Tibial artery (tissue), 4 donors: ENCODE data around the gene MPI.
"Not testable (repeated sequence)": the region's sequence is repeated elsewhere in the genome, so short reads cannot be mapped to it uniquely, and the experiment has no call there.

ENCODE experiments used
- DNase-seq, 2 donors: peaks; one replicate each; pipeline ENCODE4 v3.0.0-alpha.2; 2019
- H3K27ac ChIP-seq, 2 donors: fragments of 200-600 bp; sonication (generic) in 1 of 2; 1 replicate in 1 of 2; 2 replicates in 1 of 2; pipeline ENCODE4 v1.5.1; 2018 to 2019; ENCODE audit warnings: mild to moderate bottlenecking in 1 of 2
- H3K27me3 ChIP-seq, 2 donors: fragments of 200-600 bp; sonication (generic) in 1 of 2; one replicate each; pipeline versions ENCODE4 v1.5.1 to v1.6.0; 2016 to 2019
- H3K36me3 ChIP-seq, 3 donors: fragments of 200-600 bp; sonication (generic) in 2 of 3; one replicate each; pipeline ENCODE4 v1.5.1; 2016 to 2019; ENCODE audit warnings: mild to moderate bottlenecking in 2 of 3
- H3K4me1 ChIP-seq, 4 donors: fragments of 200-600 bp; sonication (generic) in 2 of 4; 1 replicate in 3 of 4; 2 replicates in 1 of 4; pipeline ENCODE4 v1.5.1; 2016 to 2019
- H3K4me3 ChIP-seq, 2 donors: fragments of 200-600 bp; sonication (generic) in 1 of 2; 1 replicate in 1 of 2; 2 replicates in 1 of 2; pipeline ENCODE4 v1.5.1; 2018 to 2019; ENCODE audit warnings: mild to moderate bottlenecking in 2 of 2
- H3K9me3 ChIP-seq, 3 donors: fragments of 200-600 bp; sonication (generic) in 1 of 3; one replicate each; pipeline ENCODE4 v1.5.1; 2016 to 2019
- intact Hi-C: fragments of 100-400 bp; cut with DNase I; formaldehyde crosslinking; loops from one replicate; pipeline ENCODE4 v1.15.0; 2023; ENCODE audit warnings: low total_unique reads
- TF ChIP-seq, protein P1 (sequence below), 2 experiments: fragments of 200-600 bp in 1 of 2; fragments of 450-650 bp in 1 of 2; IDR thresholded peaks; one replicate each; pipeline ENCODE4 v1.5.1; 2017 to 2019; ENCODE audit warnings: antibody characterized with exemption in 2 of 2, mild to moderate bottlenecking in 1 of 2, moderate library complexity in 1 of 2

Gene MPI

DNA sequence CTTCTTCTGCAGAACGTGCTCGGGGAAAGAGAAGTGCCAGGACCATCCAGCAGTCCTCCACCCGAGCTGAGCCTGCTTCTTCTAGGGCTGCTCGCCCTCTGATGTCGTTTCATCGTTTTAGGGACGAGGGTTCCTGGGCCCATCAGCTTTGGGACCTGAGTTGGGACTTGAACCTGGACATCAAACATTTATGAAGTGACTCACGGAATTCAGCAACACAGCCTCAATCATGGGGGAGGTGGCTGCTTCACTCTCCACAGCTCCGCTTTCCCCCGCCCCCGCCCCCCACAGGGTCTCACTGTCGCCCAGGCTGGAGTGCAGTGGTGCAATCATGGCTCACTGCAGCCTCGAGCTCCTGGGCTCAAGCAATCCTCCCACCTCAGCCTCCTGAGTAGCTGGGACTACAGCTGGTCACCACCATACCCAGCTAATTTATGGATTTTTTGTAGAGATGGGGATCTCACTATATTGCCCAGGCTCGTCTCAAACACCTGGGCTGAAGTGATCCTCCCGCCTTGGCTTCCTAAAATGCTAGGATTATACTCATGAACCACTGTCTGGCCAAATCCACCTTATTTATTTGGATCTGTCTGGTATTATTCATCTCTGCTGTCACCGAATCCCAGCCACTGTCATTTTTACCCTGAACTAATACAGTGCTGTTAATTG, 16.0 kb upstream of the MPI start:
- TF ChIP-seq, protein P1, sequence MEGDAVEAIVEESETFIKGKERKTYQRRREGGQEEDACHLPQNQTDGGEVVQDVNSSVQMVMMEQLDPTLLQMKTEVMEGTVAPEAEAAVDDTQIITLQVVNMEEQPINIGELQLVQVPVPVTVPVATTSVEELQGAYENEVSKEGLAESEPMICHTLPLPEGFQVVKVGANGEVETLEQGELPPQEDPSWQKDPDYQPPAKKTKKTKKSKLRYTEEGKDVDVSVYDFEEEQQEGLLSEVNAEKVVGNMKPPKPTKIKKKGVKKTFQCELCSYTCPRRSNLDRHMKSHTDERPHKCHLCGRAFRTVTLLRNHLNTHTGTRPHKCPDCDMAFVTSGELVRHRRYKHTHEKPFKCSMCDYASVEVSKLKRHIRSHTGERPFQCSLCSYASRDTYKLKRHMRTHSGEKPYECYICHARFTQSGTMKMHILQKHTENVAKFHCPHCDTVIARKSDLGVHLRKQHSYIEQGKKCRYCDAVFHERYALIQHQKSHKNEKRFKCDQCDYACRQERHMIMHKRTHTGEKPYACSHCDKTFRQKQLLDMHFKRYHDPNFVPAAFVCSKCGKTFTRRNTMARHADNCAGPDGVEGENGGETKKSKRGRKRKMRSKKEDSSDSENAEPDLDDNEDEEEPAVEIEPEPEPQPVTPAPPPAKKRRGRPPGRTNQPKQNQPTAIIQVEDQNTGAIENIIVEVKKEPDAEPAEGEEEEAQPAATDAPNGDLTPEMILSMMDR (IDR thresholded peaks at IDR 0.05): no peak
- Histone ChIP-seq H3K36me3 (no peaks in the 10 kb centered on the region), H3K27ac (peak overlapping the region; percentile 78 to 89), H3K27me3 (no peaks in the 10 kb centered on the region), H3K4me1 (peaks cover 7 to 41% (median 32%) of the 10 kb centered on the region in 4 donors), H3K9me3 (no peaks in the 10 kb centered on the region), H3K4me3 (peak overlapping the region; percentile 61)
- no peak for DNase-seq
- intact Hi-C loops: no loop called here

DNA sequence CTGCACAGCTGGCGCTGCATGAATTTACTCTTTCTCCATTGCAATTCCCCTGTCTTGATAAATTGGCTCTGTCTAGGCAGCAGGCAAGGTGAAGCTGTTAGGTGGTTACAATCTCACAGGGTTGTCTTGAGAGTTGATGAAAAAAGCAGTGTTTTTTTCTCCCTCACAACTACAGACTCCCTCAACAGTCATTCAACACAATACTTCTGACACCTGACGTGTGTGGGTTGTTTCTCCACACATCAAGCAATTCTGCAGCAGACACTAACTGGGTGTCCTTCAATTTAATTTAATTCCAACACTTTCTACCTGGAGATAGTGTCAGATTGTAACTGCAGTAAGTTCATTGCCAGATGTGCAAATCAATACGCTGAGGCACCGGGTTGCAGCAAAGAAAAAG, 11.6 kb upstream of the MPI start:
- intact Hi-C loops: no loop called here

DNA sequence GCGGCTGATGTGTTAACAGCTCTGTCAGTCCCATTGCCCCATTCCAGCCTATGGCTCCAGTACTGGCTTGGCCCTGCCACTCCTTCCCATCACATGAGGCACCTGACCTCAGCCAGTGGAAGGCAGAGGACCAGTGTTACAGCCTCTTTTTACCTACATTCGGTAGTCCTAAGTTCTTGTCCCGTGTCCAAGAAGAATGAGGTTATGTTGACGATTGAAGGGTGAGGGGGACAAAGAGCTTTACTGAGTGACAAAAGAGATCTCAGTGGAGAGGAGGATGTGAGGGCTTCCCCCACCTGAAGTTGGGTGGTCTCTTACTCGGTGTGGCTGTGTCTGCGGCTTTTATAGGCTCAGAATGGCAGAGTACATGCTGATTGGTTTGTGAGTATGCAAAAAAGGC, 7.3 kb upstream of the MPI start:
- H3K36me3 ChIP-seq: no peaks in the 10 kb centered on the region
- H3K4me3 ChIP-seq: no peak overlapping the region
- H3K27me3 ChIP-seq: no peaks in the 10 kb centered on the region
- no peaks in the 10 kb centered on the region for H3K9me3 ChIP-seq
- no peaks in the 10 kb centered on the region for H3K4me1 ChIP-seq
- no peak overlapping the region for H3K27ac ChIP-seq
- no peak for DNase-seq
- TF ChIP-seq, protein P1 (IDR thresholded peaks at IDR 0.05): no peak
- intact Hi-C loops: no loop called here

More for the DNA sequence above, 11.6 kb upstream of the MPI start:
- TF ChIP-seq, protein P1 (IDR thresholded peaks at IDR 0.05): no peak
- Histone ChIP-seq H3K27ac (no peak overlapping the region), H3K9me3 (no peaks in the 10 kb centered on the region), H3K27me3 (no peaks in the 10 kb centered on the region), H3K4me3 (no peak overlapping the region), H3K36me3 (no peaks in the 10 kb centered on the region), H3K4me1 (peaks cover 0 to 5% (median 0%) of the 10 kb centered on the region in 4 donors)
- DNase-seq: no peak

DNA sequence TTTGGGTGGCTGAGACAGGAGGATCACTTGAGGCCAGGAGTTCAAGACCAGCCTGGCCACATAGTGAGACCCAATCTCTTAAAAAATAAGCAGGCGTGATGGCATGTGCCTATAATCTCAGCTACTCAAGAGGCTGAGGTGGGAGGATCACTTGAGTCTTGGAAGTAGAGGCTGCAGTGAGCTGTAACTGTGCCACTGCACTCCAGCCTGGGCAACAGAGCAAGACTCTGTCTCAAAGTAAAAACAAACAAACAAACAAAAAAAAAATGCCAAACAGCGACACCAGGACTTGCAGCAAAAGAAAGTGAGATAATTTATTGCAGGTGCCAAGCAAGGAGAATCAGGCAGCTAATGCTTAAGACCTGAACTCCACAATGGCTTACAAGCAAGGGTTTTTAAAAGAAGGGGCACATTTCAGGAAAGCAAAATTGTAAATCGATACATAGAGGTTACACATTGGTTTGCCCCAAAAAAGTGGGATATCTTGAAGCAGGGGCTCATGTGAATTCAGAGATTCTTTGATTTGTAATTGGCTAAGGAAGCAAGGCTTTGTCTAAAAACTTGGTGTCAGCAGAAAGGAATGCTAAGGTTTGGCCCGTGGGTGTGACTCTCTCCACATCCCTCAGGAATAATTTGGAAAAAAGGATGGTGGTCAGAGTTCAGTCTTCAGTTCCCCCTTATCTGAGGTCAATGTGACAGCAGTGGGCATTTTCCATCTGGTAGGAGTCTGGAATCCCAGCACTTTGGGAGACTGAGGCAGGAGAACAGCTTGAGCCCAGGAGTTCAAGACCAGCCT, 5.2 kb upstream of the MPI start:
- intact Hi-C loops: no loop called here
- H3K4me3 ChIP-seq: no peak overlapping the region
- no peaks in the 10 kb centered on the region for H3K27me3 ChIP-seq
- TF ChIP-seq, protein P1 (IDR thresholded peaks at IDR 0.05): no peak
- DNase-seq: no peak
- peaks cover 0 to 12% (median 8%) of the 10 kb centered on the region in 4 donors for H3K4me1 ChIP-seq
- no peaks in the 10 kb centered on the region for H3K9me3 ChIP-seq
- no peak overlapping the region for H3K27ac ChIP-seq
- H3K36me3 ChIP-seq: no peaks in the 10 kb centered on the region

DNA sequence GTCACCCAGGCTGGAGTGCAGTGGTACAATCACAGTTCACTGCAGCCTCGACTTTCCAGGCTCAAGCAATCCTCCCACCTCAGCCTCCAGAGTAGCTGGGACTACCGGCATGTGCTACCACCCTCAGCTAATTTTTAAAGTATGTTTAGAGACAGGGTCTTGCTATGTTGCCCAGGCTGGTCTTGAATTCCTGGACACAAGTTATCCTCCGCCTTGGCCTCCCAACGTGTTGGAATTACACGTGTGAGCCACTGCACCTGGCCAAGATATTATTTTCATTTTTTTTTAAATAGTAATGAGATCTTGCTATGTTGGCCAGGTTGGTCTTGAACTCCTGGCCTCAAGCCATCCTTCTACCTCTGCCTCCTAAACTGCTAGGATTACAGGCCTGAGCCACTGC, 4.4 kb upstream of the MPI start:
- TF ChIP-seq, protein P1 (IDR thresholded peaks at IDR 0.05): no peak
- Histone ChIP-seq H3K27ac (no peak overlapping the region), H3K4me3 (no peak overlapping the region), H3K9me3 (no peaks in the 10 kb centered on the region), H3K36me3 (no peaks in the 10 kb centered on the region), H3K4me1 (peaks cover 0 to 14% (median 12%) of the 10 kb centered on the region in 4 donors), H3K27me3 (no peaks in the 10 kb centered on the region)
- no peak for DNase-seq
- intact Hi-C loops: no loop called here

DNA sequence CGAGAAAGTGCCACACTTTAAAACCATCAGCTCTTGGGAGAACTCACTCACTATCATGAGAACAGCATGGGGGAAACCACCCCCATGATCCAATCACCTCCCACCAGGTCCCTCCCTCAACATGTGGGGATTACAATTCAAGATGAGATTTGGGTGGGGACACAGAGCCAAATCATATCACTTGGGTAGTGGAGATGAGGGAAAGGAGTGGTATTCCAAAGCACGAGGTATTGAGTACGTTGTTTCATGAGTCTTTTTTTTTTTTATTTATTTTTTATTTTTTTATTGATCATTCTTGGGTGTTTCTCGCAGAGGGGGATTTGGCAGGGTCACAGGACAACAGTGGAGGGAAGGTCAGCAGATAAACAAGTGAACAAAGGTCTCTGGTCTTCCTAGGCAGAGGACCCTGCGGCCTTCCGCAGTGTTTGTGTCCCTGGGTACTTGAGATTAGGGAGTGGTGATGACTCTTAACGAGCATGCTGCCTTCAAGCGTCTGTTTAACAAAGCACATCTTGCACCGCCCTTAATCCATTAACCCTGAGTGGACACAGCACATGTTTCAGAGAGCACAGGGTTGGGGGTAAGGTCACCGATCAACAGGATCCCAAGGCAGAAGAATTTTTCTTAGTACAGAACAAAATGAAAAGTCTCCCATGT, 2.2 kb upstream of the MPI start:
- H3K36me3 ChIP-seq, H3K27me3 ChIP-seq, H3K9me3 ChIP-seq, H3K27ac ChIP-seq, H3K4me3 ChIP-seq, intact Hi-C loops, DNase-seq: not testable (repeated sequence)
- H3K4me1 ChIP-seq: peaks cover 0 to 19% (median 16%) of the 10 kb centered on the region in 4 donors
